ENCODE data around the gene STMN1. TPM values are rescaled to one million over a fixed set of nuclear protein-coding genes. Genes with fewer than 3 reads are reported as not detected.

STMN1 gene
- total RNA-seq, 1 donor from 2014 or later = 2,298 TPM

DNA sequence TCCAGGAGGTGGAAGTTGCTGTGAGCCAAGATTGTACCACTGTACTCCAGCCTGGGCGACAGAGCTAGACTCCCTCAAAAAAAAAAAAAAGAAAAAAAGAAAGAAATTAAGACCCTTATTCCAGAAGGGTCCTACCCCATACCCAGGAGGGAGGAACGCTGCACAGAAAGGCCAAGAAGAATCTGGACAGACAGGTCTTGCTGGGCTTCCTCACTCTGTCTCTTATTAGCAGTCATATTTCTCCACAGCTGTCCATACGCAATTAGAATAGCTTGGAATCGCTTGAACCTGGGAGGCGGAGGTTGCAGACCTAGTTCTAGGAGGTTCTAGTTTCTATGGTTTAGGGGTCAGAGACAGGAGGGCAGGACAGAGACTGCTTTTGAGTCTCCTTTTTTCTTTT is 27.5 kb downstream of the STMN1 start:
- no peaks in the 10 kb centered on the region for H3K4me1 Mint-ChIP-seq (ENCODE audit: low read depth, unreplicated experiment)
- no peak for DNase-seq
- H3K9me3 Mint-ChIP-seq (ENCODE audit: unreplicated experiment) = peaks cover 6% of the 10 kb centered on the region
- H3K27me3 Mint-ChIP-seq (ENCODE audit: unreplicated experiment) = peaks cover 4% of the 10 kb centered on the region
- H3K27ac Mint-ChIP-seq (ENCODE audit: unreplicated experiment) = no peak overlapping the region
- H3K36me3 Mint-ChIP-seq (ENCODE audit: unreplicated experiment) = peaks cover 5% of the 10 kb centered on the region
- no peak overlapping the region for H3K4me3 Mint-ChIP-seq (ENCODE audit: unreplicated experiment)
- TF ChIP-seq, protein P1, sequence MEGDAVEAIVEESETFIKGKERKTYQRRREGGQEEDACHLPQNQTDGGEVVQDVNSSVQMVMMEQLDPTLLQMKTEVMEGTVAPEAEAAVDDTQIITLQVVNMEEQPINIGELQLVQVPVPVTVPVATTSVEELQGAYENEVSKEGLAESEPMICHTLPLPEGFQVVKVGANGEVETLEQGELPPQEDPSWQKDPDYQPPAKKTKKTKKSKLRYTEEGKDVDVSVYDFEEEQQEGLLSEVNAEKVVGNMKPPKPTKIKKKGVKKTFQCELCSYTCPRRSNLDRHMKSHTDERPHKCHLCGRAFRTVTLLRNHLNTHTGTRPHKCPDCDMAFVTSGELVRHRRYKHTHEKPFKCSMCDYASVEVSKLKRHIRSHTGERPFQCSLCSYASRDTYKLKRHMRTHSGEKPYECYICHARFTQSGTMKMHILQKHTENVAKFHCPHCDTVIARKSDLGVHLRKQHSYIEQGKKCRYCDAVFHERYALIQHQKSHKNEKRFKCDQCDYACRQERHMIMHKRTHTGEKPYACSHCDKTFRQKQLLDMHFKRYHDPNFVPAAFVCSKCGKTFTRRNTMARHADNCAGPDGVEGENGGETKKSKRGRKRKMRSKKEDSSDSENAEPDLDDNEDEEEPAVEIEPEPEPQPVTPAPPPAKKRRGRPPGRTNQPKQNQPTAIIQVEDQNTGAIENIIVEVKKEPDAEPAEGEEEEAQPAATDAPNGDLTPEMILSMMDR (IDR thresholded peaks at IDR 0.05; ENCODE audit: partially characterized antibody, unreplicated experiment) = no peak

DNA sequence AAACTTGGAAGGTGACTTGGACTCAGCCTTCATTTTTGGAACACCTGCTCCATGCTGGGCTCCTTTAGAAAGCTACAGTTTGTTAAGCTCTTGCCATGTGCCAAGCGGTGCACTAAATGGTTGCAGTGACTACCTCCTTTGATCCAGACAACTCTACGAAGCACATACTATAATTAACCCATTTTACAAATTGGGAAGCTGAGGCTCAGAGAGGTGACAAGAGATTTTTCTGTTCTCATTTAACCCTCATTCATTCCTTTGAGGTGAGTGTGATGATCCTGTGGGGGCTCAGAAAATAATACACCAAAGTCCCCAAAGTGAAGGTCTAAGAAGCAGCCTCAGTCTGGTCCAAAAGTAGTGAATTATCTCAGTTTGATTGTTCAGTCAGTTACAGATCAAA is 29.1 kb downstream of the STMN1 start:
- Mint-ChIP-seq H3K27me3 (ENCODE audit: unreplicated experiment) (peaks cover 4% of the 10 kb centered on the region), H3K4me1 (ENCODE audit: low read depth, unreplicated experiment) (no peaks in the 10 kb centered on the region), H3K36me3 (ENCODE audit: unreplicated experiment) (peaks cover 5% of the 10 kb centered on the region), H3K9me3 (ENCODE audit: unreplicated experiment) (peaks cover 6% of the 10 kb centered on the region), H3K27ac (ENCODE audit: unreplicated experiment) (no peak overlapping the region), H3K4me3 (ENCODE audit: unreplicated experiment) (no peak overlapping the region)
- TF ChIP-seq, protein P1 (IDR thresholded peaks at IDR 0.05; ENCODE audit: partially characterized antibody, unreplicated experiment) = no peak
- DNase-seq = no peak

DNA sequence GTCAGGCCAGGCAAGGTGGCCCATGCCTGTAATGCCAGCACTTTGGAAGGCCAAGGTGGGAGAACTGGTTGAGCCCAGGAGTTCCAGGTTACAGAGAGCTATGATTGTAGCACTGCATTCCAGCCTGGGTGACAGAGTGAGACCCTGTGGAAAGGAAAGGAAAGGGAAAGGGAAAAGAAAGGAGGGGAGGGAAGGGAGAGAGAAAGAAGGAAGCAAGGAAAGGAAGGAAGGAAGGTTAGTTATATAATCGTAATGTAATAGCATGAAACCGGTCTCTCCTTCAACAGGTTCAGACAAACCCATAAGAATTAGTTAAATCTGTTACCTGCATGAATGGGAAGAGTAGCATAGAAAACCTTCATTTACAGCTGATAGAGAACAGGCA is 29.5 kb downstream of the STMN1 start:
- H3K27ac Mint-ChIP-seq (ENCODE audit: unreplicated experiment) = no peak overlapping the region
- peaks cover 5% of the 10 kb centered on the region for H3K36me3 Mint-ChIP-seq (ENCODE audit: unreplicated experiment)
- peaks cover 4% of the 10 kb centered on the region for H3K27me3 Mint-ChIP-seq (ENCODE audit: unreplicated experiment)
- TF ChIP-seq, protein P1 (IDR thresholded peaks at IDR 0.05; ENCODE audit: partially characterized antibody, unreplicated experiment) = no peak
- no peak overlapping the region for H3K4me3 Mint-ChIP-seq (ENCODE audit: unreplicated experiment)
- H3K4me1 Mint-ChIP-seq (ENCODE audit: low read depth, unreplicated experiment) = no peaks in the 10 kb centered on the region
- peaks cover 6% of the 10 kb centered on the region for H3K9me3 Mint-ChIP-seq (ENCODE audit: unreplicated experiment)
- DNase-seq = no peak

DNA sequence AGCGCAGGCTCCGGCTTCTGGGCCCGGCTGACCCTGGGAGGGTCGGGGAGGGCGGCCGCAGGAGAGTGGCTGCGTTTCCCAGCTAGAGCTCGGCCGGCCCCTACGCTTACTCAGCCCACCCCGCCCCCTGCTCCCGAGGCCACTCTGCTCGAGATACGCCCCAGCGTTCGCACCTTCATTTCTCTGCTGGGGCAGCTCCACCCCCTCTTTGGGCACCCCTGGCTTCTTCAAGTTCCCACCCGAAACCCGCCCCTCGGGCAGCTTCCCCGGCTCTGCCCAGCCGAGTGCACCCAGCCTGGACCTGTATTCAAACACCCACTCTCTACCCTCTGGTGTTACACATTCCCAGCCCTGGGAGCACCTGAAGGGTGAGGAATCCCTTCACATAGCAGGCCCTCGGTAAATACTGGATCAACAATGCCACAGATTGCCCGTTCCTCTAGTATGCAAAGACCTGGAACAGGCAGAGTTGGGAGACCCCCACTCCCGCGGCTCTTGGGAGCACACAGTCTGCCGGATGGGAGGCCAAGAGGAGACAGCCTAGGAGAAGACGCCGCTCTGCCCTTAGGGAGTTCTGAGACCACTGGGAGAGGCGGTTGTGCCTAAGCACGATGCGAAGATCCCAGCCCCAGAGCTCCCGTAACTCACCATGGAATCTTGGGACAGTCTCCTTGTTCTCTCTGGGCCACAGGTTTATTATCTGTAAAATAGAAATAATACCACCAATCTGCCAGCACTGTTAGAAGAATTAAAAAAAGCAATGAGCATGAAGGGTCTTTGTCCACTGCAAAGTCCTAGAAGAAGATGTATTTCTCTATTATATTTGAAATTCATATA is 30.1 kb downstream of the STMN1 start:
- Mint-ChIP-seq H3K36me3 (ENCODE audit: unreplicated experiment) (peaks cover 5% of the 10 kb centered on the region), H3K27me3 (ENCODE audit: unreplicated experiment) (peaks cover 4% of the 10 kb centered on the region), H3K9me3 (ENCODE audit: unreplicated experiment) (peaks cover 6% of the 10 kb centered on the region), H3K4me1 (ENCODE audit: low read depth, unreplicated experiment) (peaks cover under 1% of the 10 kb centered on the region), H3K4me3 (ENCODE audit: unreplicated experiment) (peak overlapping the region; percentile 79), H3K27ac (ENCODE audit: unreplicated experiment) (no peak overlapping the region)
- TF ChIP-seq, protein P1 (IDR thresholded peaks at IDR 0.05; ENCODE audit: partially characterized antibody, unreplicated experiment) = no peak
- no peak for DNase-seq

DNA sequence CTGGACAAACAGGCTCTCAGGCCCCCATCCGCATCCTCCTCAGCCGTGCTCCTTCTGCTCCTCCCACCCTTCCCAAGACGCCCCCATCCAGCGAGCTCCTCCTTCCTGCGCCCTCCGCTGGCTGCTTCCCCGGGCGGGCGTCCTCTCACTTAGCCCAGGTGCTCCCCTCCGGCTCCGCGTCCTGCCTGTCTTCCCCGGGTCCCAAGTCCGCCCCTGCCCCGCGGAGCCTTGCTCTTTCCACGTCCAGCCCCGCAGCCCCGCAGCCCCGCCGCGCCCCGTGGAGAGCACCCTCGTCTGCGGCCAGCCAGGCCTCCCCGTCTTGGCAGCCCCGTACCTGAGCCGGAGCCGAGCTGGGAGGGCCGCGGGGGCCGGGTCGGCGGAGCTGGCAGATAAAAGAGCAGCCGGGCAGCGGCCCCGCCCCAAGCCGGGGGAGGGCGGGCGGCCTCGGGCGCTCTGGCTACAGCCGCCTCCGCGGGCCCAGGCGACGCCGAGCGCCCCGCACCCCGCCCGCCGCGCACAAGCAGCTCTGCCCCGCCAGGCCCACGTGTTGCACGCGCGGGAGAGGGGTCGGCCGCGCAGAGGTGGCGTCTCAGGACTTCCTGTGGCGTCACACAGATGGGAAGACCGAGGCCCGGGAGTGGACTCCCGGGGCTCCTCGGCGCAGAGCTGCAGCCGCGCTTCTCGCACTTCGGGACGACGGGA is 30.9 kb downstream of the STMN1 start, which contains the start of gene PAQR7:
Gene PAQR7 (minus strand): TSS at position 555 of the 702 bp plus-strand sequence. CDS start 11,869 bp downstream, outside the sequence.
- peak; percentile 78 for DNase-seq
- peak within 1 kb of the TSS; percentile 91 for H3K4me3 Mint-ChIP-seq (ENCODE audit: unreplicated experiment)
- peaks cover 3% of the 10 kb centered on the region for H3K9me3 Mint-ChIP-seq (ENCODE audit: unreplicated experiment)
- H3K27ac Mint-ChIP-seq (ENCODE audit: unreplicated experiment) = no peak within 1 kb of the TSS
- H3K36me3 Mint-ChIP-seq (ENCODE audit: unreplicated experiment) = peaks cover 2% of the 10 kb centered on the region
- TF ChIP-seq, protein P1 (IDR thresholded peaks at IDR 0.05; ENCODE audit: partially characterized antibody, unreplicated experiment) = no peak
- peaks cover 3% of the 10 kb centered on the region for H3K4me1 Mint-ChIP-seq (ENCODE audit: low read depth, unreplicated experiment)
- peaks cover 4% of the 10 kb centered on the region for H3K27me3 Mint-ChIP-seq (ENCODE audit: unreplicated experiment)
